Peyer's patch (tissue), 4 donors: Measurements from ENCODE around the gene PPP3CB.

Experiments
- CTCF ChIP-seq, 6 experiments: fragments of 450-650 bp in 4 of 6; fragments of 200-600 bp in 2 of 6; sonication (generic) in 1 of 6; IDR thresholded peaks; one replicate each; pipeline ENCODE4 v1.5.1; 2017 to 2019; ENCODE audit warnings: antibody characterized with exemption in 6 of 6, mild to moderate bottlenecking in 3 of 6, moderate library complexity in 1 of 6
- POLR2A ChIP-seq, 2 donors: fragments of 450-650 bp; IDR thresholded peaks; one replicate each; pipeline ENCODE4 v1.5.1; 2017; ENCODE audit warnings: antibody characterized with exemption in 2 of 2, mild to moderate bottlenecking in 2 of 2, moderate library complexity in 2 of 2

- TF ChIP-seq CTCF (IDR thresholded peaks at IDR 0.05): no peak
- TF ChIP-seq POLR2A (IDR thresholded peaks at IDR 0.05): no peak
Observed at GRCh38 chr10:73460897-73461296, 34.9 kb downstream of the PPP3CB start.
